HCT116 (cell line): ENCODE results near the gene CARMIL1. TPM values are rescaled to one million over a fixed set of nuclear protein-coding genes. Genes with fewer than 3 reads are reported as not detected.

Experiments used
- ATAC-seq: fragments of 200-7000 bp; cut with Tn5 transposase; 2 replicates; pipeline ENCODE4 v1.9.1; 2020; ENCODE audit warnings: mild to moderate bottlenecking, moderate library complexity
- BruUV-seq: library from RNA; stranded (reverse); fragments of 400-500 nt; replicated peaks from 2 replicates; lab custom pipeline; 2021; lab: Mats Ljungman, UMichigan
- CTCF ChIA-PET: fragments of 300-600 bp; sonication (Branson Sonifier 250); formaldehyde crosslinking; loops from one replicate; lab custom pipeline; 2021; ENCODE audit warnings: antibody characterized with exemption; lab: Charles Lee
- POLR2A ChIA-PET: fragments of 300-600, 350-600 bp; sonication (Branson Sonifier 250); formaldehyde crosslinking; loops from one replicate; lab custom pipeline; 2021; ENCODE audit warnings: antibody characterized with exemption; lab: Charles Lee
- RAD21 ChIA-PET, 2 experiments: fragments of 300-600 bp; sonication (Branson Sonifier 250); formaldehyde crosslinking; loops; one replicate each; lab custom pipeline; 2023; ENCODE audit warnings: low total read pairs in 2 of 2; ENCODE audit not compliant: uncharacterized antibody in 2 of 2, unreplicated experiment in 2 of 2, low non-redundant PET in 1 of 2; lab: Charles Lee
- DNase-seq: peaks from one replicate; pipeline ENCODE4 v3.0.0-alpha.2; 2010; ENCODE audit warnings: low read depth, low spot score
- H2AFZ ChIP-seq: fragments of 200-600 bp; shearing (Covaris generic), sonication (generic); 2 replicates; pipeline ENCODE4 v1.6.1; 2017; ENCODE audit warnings: low read depth, mixed run types, mixed read lengths, antibody characterized with exemption, low read length; ENCODE audit not compliant: poor library complexity, severe bottlenecking
- H3K27ac ChIP-seq: 2 replicates; pipeline ENCODE4 v1.5.1; 2012; ENCODE audit warnings: low read depth, low read length
- H3K27me3 ChIP-seq: fragments of 200-600 bp; sonication (generic); 2 replicates; pipeline ENCODE4 v1.6.1; 2016; ENCODE audit warnings: mixed run types, low read length, mixed read lengths; ENCODE audit not compliant: insufficient read depth
- H3K36me3 ChIP-seq, 2 experiments: fragments of 200-500 bp in 1 of 2; fragments of 200-600 bp in 1 of 2; sonication (Bioruptor generic) in 1 of 2; sonication (generic) in 1 of 2; 2 replicates each; pipeline versions ENCODE4 v1.5.1 to v1.6.1; 2014 to 2016; ENCODE audit warnings: low read length in 2 of 2, inconsistent platforms in 1 of 2, mixed read lengths in 1 of 2, mixed run types in 1 of 2; ENCODE audit not compliant: insufficient read depth in 2 of 2, control insufficient read depth in 1 of 2
- H3K4me1 ChIP-seq, 2 experiments: fragments of 200-600 bp in 1 of 2; sonication (generic) in 1 of 2; 2 replicates each; pipeline versions ENCODE4 v1.5.1 to v1.6.1; 2012 to 2017; ENCODE audit warnings: low read length in 2 of 2, inconsistent platforms in 1 of 2, mild to moderate bottlenecking in 1 of 2, mixed read lengths in 1 of 2, mixed run types in 1 of 2, moderate library complexity in 1 of 2; ENCODE audit not compliant: insufficient read depth in 2 of 2, control insufficient read depth in 1 of 2
- H3K4me2 ChIP-seq: fragments of 200-600 bp; sonication (generic); 2 replicates; pipeline ENCODE4 v1.6.1; 2017; ENCODE audit warnings: mixed run types, low read length, mixed read lengths
- H3K4me3 ChIP-seq, 2 experiments: fragments of 200-600 bp in 1 of 2; sonication (generic) in 1 of 2; replicated peaks in 1 of 2; 2 replicates each; pipeline ENCODE4 v1.5.1; 2011 to 2016; ENCODE audit warnings: low read length in 2 of 2, control low read depth in 1 of 2, low read depth in 1 of 2, mild to moderate bottlenecking in 1 of 2, mixed read lengths in 1 of 2, mixed run types in 1 of 2
- H3K79me2 ChIP-seq: fragments of 200-600 bp; sonication (generic); 2 replicates; pipeline ENCODE4 v1.6.1; 2017; ENCODE audit warnings: mild to moderate bottlenecking, mixed run types, low read length, moderate library complexity, mixed read lengths; ENCODE audit not compliant: insufficient read depth
- H3K9ac ChIP-seq: fragments of 200-600 bp; sonication (generic); 2 replicates; pipeline ENCODE4 v1.6.1; 2016; ENCODE audit warnings: low read length, mixed read lengths
- H3K9me2 ChIP-seq: fragments of 200-600 bp; sonication (generic), shearing (Covaris generic); 2 replicates; pipeline ENCODE4 v1.6.1; 2017; ENCODE audit warnings: mixed run types, mild to moderate bottlenecking, moderate library complexity; ENCODE audit not compliant: insufficient read depth
- H3K9me3 ChIP-seq, 2 experiments: fragments of 200-500 bp in 1 of 2; fragments of 200-600 bp in 1 of 2; sonication (Bioruptor generic) in 1 of 2; sonication (generic) in 1 of 2; 2 replicates each; pipeline ENCODE4 v1.6.1; 2014 to 2017; ENCODE audit warnings: low read length in 2 of 2, mixed read lengths in 2 of 2, inconsistent platforms in 1 of 2, low read depth in 1 of 2, mild to moderate bottlenecking in 1 of 2, mixed run types in 1 of 2, moderate library complexity in 1 of 2; ENCODE audit not compliant: control insufficient read depth in 1 of 2, insufficient read depth in 1 of 2
- H4K20me1 ChIP-seq: fragments of 200-600 bp; sonication (generic), shearing (Covaris generic); 2 replicates; pipeline ENCODE4 v1.6.1; 2017; ENCODE audit warnings: mixed run types, mild to moderate bottlenecking, moderate library complexity; ENCODE audit not compliant: insufficient read depth
- CBX3 ChIP-seq: IDR thresholded peaks from 2 replicates; pipeline ENCODE4 v1.6.1; 2012; ENCODE audit warnings: low read depth
- EGR1 ChIP-seq: IDR thresholded peaks from 2 replicates; pipeline ENCODE4 v1.6.1; 2012; ENCODE audit warnings: low read depth
- EZH2phosphoT487 ChIP-seq: fragments of 200-600 bp; IDR thresholded peaks from 2 replicates; pipeline ENCODE4 v1.6.1; 2018; ENCODE audit warnings: antibody characterized with exemption, borderline replicate concordance
- JUND ChIP-seq: IDR thresholded peaks from 2 replicates; pipeline ENCODE4 v1.6.1; 2012
- POLR2A ChIP-seq: IDR thresholded peaks from 2 replicates; pipeline ENCODE4 v1.7.0; 2011; ENCODE audit warnings: borderline replicate concordance; ENCODE audit not compliant: insufficient read depth, insufficient read length; ENCODE audit errors: extremely low read depth
- RAD21 ChIP-seq: IDR thresholded peaks from 2 replicates; pipeline ENCODE4 v1.6.1; 2012; ENCODE audit warnings: low read depth, mild to moderate bottlenecking
- SIN3A ChIP-seq: IDR thresholded peaks from 2 replicates; pipeline ENCODE4 v1.6.1; 2012; ENCODE audit warnings: low read depth
- SP1 ChIP-seq: IDR thresholded peaks from 2 replicates; pipeline ENCODE4 v1.6.1; 2012; ENCODE audit warnings: low read depth
- YY1 ChIP-seq: IDR thresholded peaks from 2 replicates; pipeline ENCODE4 v1.6.1; 2011; ENCODE audit warnings: low read length, low read depth, moderate library complexity, mild to moderate bottlenecking; ENCODE audit not compliant: insufficient replicate concordance; ENCODE audit errors: extremely low read depth
- ZFX ChIP-seq: fragments of 450-650 bp; IDR thresholded peaks from 2 replicates; pipeline ENCODE4 v1.6.1; 2017
- intact Hi-C: fragments of 100-400 bp; cut with micrococcal nuclease; formaldehyde crosslinking; loops from 2 replicates; pipeline ENCODE4 v1.10.0; 2022
- total RNA-seq: library from RNA; stranded (reverse); gene quantifications from one replicate; pipeline ENCODE4 v1.2.1, GENCODE V29; 2021; ENCODE audit not compliant: unreplicated experiment
- TF ChIP-seq, protein P1 (sequence below): IDR thresholded peaks from 2 replicates; pipeline ENCODE4 v1.6.1; 2012
- TF ChIP-seq, protein P2 (sequence below): IDR thresholded peaks from 2 replicates; pipeline ENCODE4 v1.6.1; 2011; ENCODE audit warnings: mild to moderate bottlenecking, low read length, moderate library complexity; ENCODE audit not compliant: insufficient replicate concordance; ENCODE audit errors: extremely low read depth
- TF ChIP-seq, protein P3 (sequence below), 3 experiments: fragments of 200-600 bp in 1 of 3; sonication (generic) in 1 of 3; IDR thresholded peaks in 2 of 3; conservative IDR thresholded peaks in 1 of 3; 2 replicates each; pipeline ENCODE4 v1.5.1; 2012 to 2017; ENCODE audit warnings: low read depth in 2 of 3, low read length in 2 of 3, antibody characterized with exemption in 1 of 3, borderline replicate concordance in 1 of 3, control low read depth in 1 of 3, mild to moderate bottlenecking in 1 of 3, mixed read lengths in 1 of 3, mixed run types in 1 of 3, moderate library complexity in 1 of 3; ENCODE audit not compliant: insufficient read depth in 1 of 3
- TF ChIP-seq, protein P4 (sequence below): IDR thresholded peaks from 2 replicates; pipeline ENCODE4 v1.6.1; 2012

Gene CARMIL1
- total RNA-seq, 1 experiment from 2014 or later: 21.7 TPM

DNA sequence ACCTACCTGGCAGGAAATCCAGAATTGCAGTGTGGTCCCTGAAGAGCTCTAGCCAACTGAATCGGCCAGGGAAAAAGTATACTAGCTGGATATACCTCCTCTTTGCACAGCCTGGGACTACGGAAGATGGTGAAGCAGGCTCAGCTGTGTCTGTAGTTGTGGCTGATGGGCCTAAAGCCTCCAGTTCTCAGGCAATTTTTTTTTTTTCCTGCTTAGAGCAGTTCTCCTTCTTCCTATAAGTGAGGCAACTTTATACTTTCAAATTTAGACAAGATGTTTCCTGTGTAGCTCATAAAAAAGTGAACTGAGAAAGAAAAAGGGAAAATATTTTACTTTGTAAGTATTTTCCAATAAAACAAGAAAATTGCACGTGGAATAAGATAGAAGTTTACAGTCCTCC, 172.9 kb downstream of the CARMIL1 start:
- ChIA-PET RAD21 (no interaction called here), CTCF (no interaction called here), POLR2A (no interaction called here)
- no peaks in the 10 kb centered on the region for H3K4me1 ChIP-seq
- H2AFZ ChIP-seq: no peak overlapping the region
- TF ChIP-seq SIN3A: no peak
- TF ChIP-seq, protein P1, sequence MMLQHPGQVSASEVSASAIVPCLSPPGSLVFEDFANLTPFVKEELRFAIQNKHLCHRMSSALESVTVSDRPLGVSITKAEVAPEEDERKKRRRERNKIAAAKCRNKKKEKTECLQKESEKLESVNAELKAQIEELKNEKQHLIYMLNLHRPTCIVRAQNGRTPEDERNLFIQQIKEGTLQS: no peak
- no peak for TF ChIP-seq ZFX
- TF ChIP-seq SP1: no peak
- TF ChIP-seq EZH2phosphoT487: no peak
- no peak for TF ChIP-seq POLR2A
- TF ChIP-seq, protein P2, sequence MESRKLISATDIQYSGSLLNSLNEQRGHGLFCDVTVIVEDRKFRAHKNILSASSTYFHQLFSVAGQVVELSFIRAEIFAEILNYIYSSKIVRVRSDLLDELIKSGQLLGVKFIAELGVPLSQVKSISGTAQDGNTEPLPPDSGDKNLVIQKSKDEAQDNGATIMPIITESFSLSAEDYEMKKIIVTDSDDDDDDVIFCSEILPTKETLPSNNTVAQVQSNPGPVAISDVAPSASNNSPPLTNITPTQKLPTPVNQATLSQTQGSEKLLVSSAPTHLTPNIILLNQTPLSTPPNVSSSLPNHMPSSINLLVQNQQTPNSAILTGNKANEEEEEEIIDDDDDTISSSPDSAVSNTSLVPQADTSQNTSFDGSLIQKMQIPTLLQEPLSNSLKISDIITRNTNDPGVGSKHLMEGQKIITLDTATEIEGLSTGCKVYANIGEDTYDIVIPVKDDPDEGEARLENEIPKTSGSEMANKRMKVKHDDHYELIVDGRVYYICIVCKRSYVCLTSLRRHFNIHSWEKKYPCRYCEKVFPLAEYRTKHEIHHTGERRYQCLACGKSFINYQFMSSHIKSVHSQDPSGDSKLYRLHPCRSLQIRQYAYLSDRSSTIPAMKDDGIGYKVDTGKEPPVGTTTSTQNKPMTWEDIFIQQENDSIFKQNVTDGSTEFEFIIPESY: no peak
- TF ChIP-seq EGR1: no peak
- no peak for TF ChIP-seq RAD21
- no TSS peak for BruUV-seq
- no peak overlapping the region for H3K4me3 ChIP-seq
- H3K27me3 ChIP-seq: no peaks in the 10 kb centered on the region
- no peaks in the 10 kb centered on the region for H3K79me2 ChIP-seq
- no peak overlapping the region for H3K4me2 ChIP-seq
- no peaks in the 10 kb centered on the region for H3K9me2 ChIP-seq
- DNase-seq (no peak), ATAC-seq (no peak)
- H3K9me3 ChIP-seq: no peaks in the 10 kb centered on the region
- H4K20me1 ChIP-seq: no peaks in the 10 kb centered on the region
- H3K9ac ChIP-seq: no peak overlapping the region
- no peaks in the 10 kb centered on the region for H3K36me3 ChIP-seq
- no peak overlapping the region for H3K27ac ChIP-seq
- intact Hi-C loops: no loop called here

DNA sequence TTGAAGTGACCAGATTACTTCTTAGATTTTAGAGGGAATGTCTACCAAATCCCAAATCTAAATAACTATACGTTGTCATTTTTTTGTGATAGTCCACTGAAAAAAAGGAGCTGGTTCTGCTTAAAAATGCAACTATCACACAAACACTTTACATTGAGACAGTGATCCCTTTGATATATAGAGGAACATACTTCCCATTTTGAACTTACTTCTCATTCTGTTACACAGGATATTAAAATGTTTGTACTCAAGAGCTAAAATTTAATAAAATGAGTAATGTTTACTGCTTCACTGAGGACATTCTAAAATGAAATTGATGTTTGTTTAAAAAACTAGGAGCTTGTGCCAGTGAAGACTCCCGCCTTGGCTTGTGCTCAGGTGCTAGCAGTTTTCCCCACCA, 174.1 kb downstream of the CARMIL1 start:
- H3K27me3 ChIP-seq: no peaks in the 10 kb centered on the region
- H3K9ac ChIP-seq: no peak overlapping the region
- H3K4me2 ChIP-seq: no peak overlapping the region
- no peaks in the 10 kb centered on the region for H3K9me2 ChIP-seq
- no peak overlapping the region for H2AFZ ChIP-seq
- H3K4me1 ChIP-seq: peaks cover 2 to 10% of the 10 kb centered on the region in 2 experiments; a peak in 3 of 4 replicates
- POLR2A ChIA-PET: no interaction called here
- H4K20me1 ChIP-seq: no peaks in the 10 kb centered on the region
- no peaks in the 10 kb centered on the region for H3K36me3 ChIP-seq
- no peak overlapping the region for H3K27ac ChIP-seq
- no peak for DNase-seq
- intact Hi-C loops: no loop called here
- H3K4me3 ChIP-seq: no peak overlapping the region
- RAD21 ChIA-PET: no interaction called here
- BruUV-seq: no TSS peak
- H3K9me3 ChIP-seq: no peaks in the 10 kb centered on the region
- H3K79me2 ChIP-seq: no peaks in the 10 kb centered on the region
- no peak for ATAC-seq
- CTCF ChIA-PET: no interaction called here
- TF ChIP-seq YY1 (no peak), EZH2phosphoT487 (no peak), CBX3 (no peak), JUND (no peak)
- TF ChIP-seq, protein P1: no peak
- TF ChIP-seq, protein P3, sequence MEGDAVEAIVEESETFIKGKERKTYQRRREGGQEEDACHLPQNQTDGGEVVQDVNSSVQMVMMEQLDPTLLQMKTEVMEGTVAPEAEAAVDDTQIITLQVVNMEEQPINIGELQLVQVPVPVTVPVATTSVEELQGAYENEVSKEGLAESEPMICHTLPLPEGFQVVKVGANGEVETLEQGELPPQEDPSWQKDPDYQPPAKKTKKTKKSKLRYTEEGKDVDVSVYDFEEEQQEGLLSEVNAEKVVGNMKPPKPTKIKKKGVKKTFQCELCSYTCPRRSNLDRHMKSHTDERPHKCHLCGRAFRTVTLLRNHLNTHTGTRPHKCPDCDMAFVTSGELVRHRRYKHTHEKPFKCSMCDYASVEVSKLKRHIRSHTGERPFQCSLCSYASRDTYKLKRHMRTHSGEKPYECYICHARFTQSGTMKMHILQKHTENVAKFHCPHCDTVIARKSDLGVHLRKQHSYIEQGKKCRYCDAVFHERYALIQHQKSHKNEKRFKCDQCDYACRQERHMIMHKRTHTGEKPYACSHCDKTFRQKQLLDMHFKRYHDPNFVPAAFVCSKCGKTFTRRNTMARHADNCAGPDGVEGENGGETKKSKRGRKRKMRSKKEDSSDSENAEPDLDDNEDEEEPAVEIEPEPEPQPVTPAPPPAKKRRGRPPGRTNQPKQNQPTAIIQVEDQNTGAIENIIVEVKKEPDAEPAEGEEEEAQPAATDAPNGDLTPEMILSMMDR (IDR thresholded peaks at IDR 0.05 in 2 of 3, conservative IDR thresholded peaks at IDR 0.05 in 1 of 3; ENCODE audit: borderline replicate concordance in 1 of 3, insufficient read depth in 1 of 3, low read depth in 2 of 3, low read length in 2 of 3): no peak
- TF ChIP-seq, protein P4, sequence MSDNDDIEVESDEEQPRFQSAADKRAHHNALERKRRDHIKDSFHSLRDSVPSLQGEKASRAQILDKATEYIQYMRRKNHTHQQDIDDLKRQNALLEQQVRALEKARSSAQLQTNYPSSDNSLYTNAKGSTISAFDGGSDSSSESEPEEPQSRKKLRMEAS: no peak
